Measurements from ENCODE around the gene KRTAP5-3.
A peak's percentile ranks its signal among the peaks of the same experiment; 100 is the strongest.

Gene KRTAP5-3

GRCh38 chr11:1652771-1653540, 44.7 kb upstream of the KRTAP5-3 start:
- TF ChIP-seq, protein P1, sequence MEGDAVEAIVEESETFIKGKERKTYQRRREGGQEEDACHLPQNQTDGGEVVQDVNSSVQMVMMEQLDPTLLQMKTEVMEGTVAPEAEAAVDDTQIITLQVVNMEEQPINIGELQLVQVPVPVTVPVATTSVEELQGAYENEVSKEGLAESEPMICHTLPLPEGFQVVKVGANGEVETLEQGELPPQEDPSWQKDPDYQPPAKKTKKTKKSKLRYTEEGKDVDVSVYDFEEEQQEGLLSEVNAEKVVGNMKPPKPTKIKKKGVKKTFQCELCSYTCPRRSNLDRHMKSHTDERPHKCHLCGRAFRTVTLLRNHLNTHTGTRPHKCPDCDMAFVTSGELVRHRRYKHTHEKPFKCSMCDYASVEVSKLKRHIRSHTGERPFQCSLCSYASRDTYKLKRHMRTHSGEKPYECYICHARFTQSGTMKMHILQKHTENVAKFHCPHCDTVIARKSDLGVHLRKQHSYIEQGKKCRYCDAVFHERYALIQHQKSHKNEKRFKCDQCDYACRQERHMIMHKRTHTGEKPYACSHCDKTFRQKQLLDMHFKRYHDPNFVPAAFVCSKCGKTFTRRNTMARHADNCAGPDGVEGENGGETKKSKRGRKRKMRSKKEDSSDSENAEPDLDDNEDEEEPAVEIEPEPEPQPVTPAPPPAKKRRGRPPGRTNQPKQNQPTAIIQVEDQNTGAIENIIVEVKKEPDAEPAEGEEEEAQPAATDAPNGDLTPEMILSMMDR (IDR thresholded peaks at IDR 0.05; ENCODE audit: extremely low read depth, missing control alignments): peak; percentile 96
- DNase-seq (ENCODE audit: low spot score): peak; percentile 92

DNA sequence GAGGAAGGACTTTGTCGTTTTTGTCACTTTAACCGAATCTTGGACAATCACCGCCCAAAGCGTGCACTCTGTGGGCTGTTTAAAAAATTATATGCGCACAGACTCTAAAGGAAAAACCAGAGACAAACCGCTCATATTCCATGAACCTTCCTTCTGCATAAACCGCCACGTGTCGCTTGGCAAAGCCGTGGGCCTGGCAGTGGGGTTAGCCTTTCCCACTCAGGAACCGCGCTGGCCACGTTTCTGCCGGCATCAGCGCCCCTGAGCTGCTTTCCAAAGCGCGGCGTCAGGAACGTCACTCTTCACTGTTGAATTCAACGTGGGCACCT, 44.1 kb upstream of the KRTAP5-3 start:
- TF ChIP-seq, protein P1 (IDR thresholded peaks at IDR 0.05; ENCODE audit: extremely low read depth, missing control alignments): no peak
- no peak for DNase-seq (ENCODE audit: low spot score)

GRCh38 chr11:1652026-1652425, 43.8 kb upstream of the KRTAP5-3 start:
- TF ChIP-seq, protein P1 (IDR thresholded peaks at IDR 0.05; ENCODE audit: extremely low read depth, missing control alignments): no peak
- DNase-seq (ENCODE audit: low spot score): no peak

GRCh38 chr11:1651411-1651980, 43.2 kb upstream of the KRTAP5-3 start:
- DNase-seq (ENCODE audit: low spot score): no peak

DNA sequence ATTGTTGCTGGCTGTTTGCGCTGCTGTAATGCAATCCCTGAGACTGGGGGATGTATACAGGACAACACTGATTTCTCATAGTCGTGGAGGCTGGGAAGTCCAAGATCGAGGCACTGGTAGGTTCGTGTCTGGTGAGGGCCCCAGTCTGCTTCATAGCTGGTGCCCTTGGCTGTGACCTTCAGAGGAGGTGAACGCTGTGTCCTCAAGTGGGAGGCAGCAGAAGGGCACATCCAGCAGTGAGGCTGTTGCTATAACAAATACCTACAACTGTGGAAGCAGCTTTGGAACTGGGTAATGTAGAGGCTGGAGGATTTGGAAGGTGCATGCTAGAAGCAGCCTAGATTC, 42.6 kb upstream of the KRTAP5-3 start:
- TF ChIP-seq, protein P1 (IDR thresholded peaks at IDR 0.05; ENCODE audit: extremely low read depth, missing control alignments): no peak
- DNase-seq (ENCODE audit: low spot score): no peak

More at GRCh38 chr11:1651411-1651980, 43.2 kb upstream of the KRTAP5-3 start:
- TF ChIP-seq, protein P1 (IDR thresholded peaks at IDR 0.05; ENCODE audit: extremely low read depth, missing control alignments): no peak

GRCh38 chr11:1650034-1650917, 42.0 kb upstream of the KRTAP5-3 start:
- no peak for DNase-seq (ENCODE audit: low spot score)
- TF ChIP-seq, protein P1 (IDR thresholded peaks at IDR 0.05; ENCODE audit: extremely low read depth, missing control alignments): no peak

Measured in GM20000 (cell line).